CD14-positive monocyte (primary cell): ENCODE results near the gene ATRX. TPM values are rescaled to one million over a fixed set of nuclear protein-coding genes. Genes with fewer than 3 reads are reported as not detected.

Experiments used
- DNase-seq, 3 donors: peaks; one replicate each; pipeline ENCODE4 v3.0.0-alpha.2; 2011 to 2022
- H2AFZ ChIP-seq: 2 replicates; pipeline ENCODE4 v1.6.0; 2012; ENCODE audit warnings: mild to moderate bottlenecking, low read depth, low read length, inconsistent platforms; ENCODE audit not compliant: insufficient read depth, poor library complexity, severe bottlenecking
- H3K27ac ChIP-seq, 2 donors: 1 replicate in 1 of 2; 2 replicates in 1 of 2; pipeline ENCODE4 v1.5.1; 2012 to 2013; ENCODE audit warnings: low read length in 2 of 2, control low read depth in 1 of 2, inconsistent platforms in 1 of 2, low read depth in 1 of 2, mild to moderate bottlenecking in 1 of 2
- H3K27me3 ChIP-seq, 2 donors: one replicate each; pipeline versions ENCODE4 v1.6.0 to v1.6.1; 2011 to 2013; ENCODE audit warnings: low read length in 2 of 2; ENCODE audit not compliant: control insufficient read depth in 2 of 2, insufficient read depth in 2 of 2
- H3K36me3 ChIP-seq, 2 donors: replicated peaks in 1 of 2; 1 replicate in 1 of 2; 2 replicates in 1 of 2; pipeline versions ENCODE4 v1.5.1 to v1.6.1; 2012 to 2013; ENCODE audit warnings: low read length in 2 of 2, control low read depth in 1 of 2, inconsistent platforms in 1 of 2, mild to moderate bottlenecking in 1 of 2; ENCODE audit not compliant: insufficient read depth in 2 of 2, control insufficient read depth in 1 of 2
- H3K4me1 ChIP-seq, 2 donors: 1 replicate in 1 of 2; 2 replicates in 1 of 2; pipeline versions ENCODE4 v1.5.1 to v1.6.1; 2012 to 2013; ENCODE audit warnings: low read length in 2 of 2, control low read depth in 1 of 2, inconsistent platforms in 1 of 2, mild to moderate bottlenecking in 1 of 2, moderate library complexity in 1 of 2; ENCODE audit not compliant: insufficient read depth in 2 of 2, control insufficient read depth in 1 of 2
- H3K4me2 ChIP-seq: replicated peaks from 2 replicates; pipeline ENCODE3; 2012; ENCODE audit warnings: low read length, moderate library complexity, mild to moderate bottlenecking; ENCODE audit not compliant: poor library complexity, severe bottlenecking; ENCODE audit errors: extremely low read depth
- H3K4me3 ChIP-seq, 3 experiments: fragments of 200-600 bp in 1 of 3; sonication (generic) in 1 of 3; replicated peaks in 1 of 3; 1 replicate in 2 of 3; 2 replicates in 1 of 3; pipeline ENCODE4 v1.5.1; 2011 to 2013; ENCODE audit warnings: low read length in 3 of 3, mild to moderate bottlenecking in 3 of 3, control low read depth in 2 of 3, low read depth in 2 of 3, inconsistent platforms in 1 of 3, moderate library complexity in 1 of 3
- H3K79me2 ChIP-seq: 2 replicates; pipeline ENCODE4 v1.6.0; 2012; ENCODE audit warnings: mild to moderate bottlenecking, control low read depth, inconsistent platforms, low read length, moderate library complexity; ENCODE audit not compliant: insufficient read depth
- H3K9ac ChIP-seq: 2 replicates; pipeline ENCODE4 v1.6.0; 2017; ENCODE audit warnings: low read length, mild to moderate bottlenecking; ENCODE audit not compliant: insufficient read depth, poor library complexity, severe bottlenecking
- H3K9me3 ChIP-seq, 2 donors: replicated peaks in 1 of 2; 1 replicate in 1 of 2; 2 replicates in 1 of 2; pipeline versions ENCODE4 v1.5.1 to v1.6.1; 2012 to 2013; ENCODE audit warnings: low read length in 2 of 2, control low read depth in 1 of 2; ENCODE audit not compliant: control insufficient read depth in 1 of 2, insufficient read depth in 1 of 2
- H4K20me1 ChIP-seq: 2 replicates; pipeline ENCODE4 v1.6.0; 2012; ENCODE audit warnings: mild to moderate bottlenecking, low read length, control low read depth, moderate library complexity; ENCODE audit not compliant: insufficient read depth
- H3K27ac Mint-ChIP-seq, 7 donors: one replicate each; pipeline ENCODE4 v1.8.0; 2020; ENCODE audit warnings: mild to moderate bottlenecking in 7 of 7, mixed read lengths in 7 of 7, moderate library complexity in 6 of 7, inconsistent platforms in 2 of 7
- H3K27me3 Mint-ChIP-seq, 3 donors: one replicate each; pipeline ENCODE4 v1.8.0; 2021 to 2022; ENCODE audit warnings: low read depth in 3 of 3, mild to moderate bottlenecking in 3 of 3, mixed read lengths in 3 of 3, moderate library complexity in 3 of 3, inconsistent platforms in 1 of 3
- H3K36me3 Mint-ChIP-seq, 2 donors: one replicate each; pipeline ENCODE4 v1.8.0; 2020; ENCODE audit warnings: mixed read lengths in 2 of 2, inconsistent platforms in 1 of 2, mild to moderate bottlenecking in 1 of 2
- H3K4me1 Mint-ChIP-seq: one replicate; pipeline ENCODE4 v1.8.0; 2020; ENCODE audit warnings: mild to moderate bottlenecking, mixed read lengths
- H3K4me3 Mint-ChIP-seq, 2 donors: one replicate each; pipeline ENCODE4 v1.8.0; 2020; ENCODE audit warnings: mild to moderate bottlenecking in 2 of 2, mixed read lengths in 2 of 2, moderate library complexity in 1 of 2
- H3K9me3 Mint-ChIP-seq, 7 donors: one replicate each; pipeline ENCODE4 v1.8.0; 2020 to 2022; ENCODE audit warnings: mixed read lengths in 7 of 7, mild to moderate bottlenecking in 6 of 7, moderate library complexity in 6 of 7, inconsistent platforms in 2 of 7
- WGBS: methylation state at CpG from one replicate; pipeline ENCODE4 v1.1.5; 2013; ENCODE audit warnings: missing lambda C conversion rate; ENCODE audit not compliant: insufficient coverage; 5-methylcytosine and 5-hydroxymethylcytosine counted together
- intact Hi-C, 2 donors: fragments of 100-400 bp; cut with micrococcal nuclease; formaldehyde crosslinking; loops; one replicate each; pipeline versions ENCODE4 v1.15.0 to v1.15.1; 2023
- polyA plus RNA-seq, 3 donors: library from polyadenylated mRNA; depleted of rRNA in 1 of 3; unstranded in 2 of 3; stranded (reverse) in 1 of 3; fragments of 300-500 nt in 2 of 3; fragments of >200 nt in 1 of 3; fragmentation: Illumina TruSeq in 2 of 3; gene quantifications; 1 replicate in 2 of 3; 2 replicates in 1 of 3; pipeline ENCODE4 v1.2.3, GENCODE V29; 2012 to 2021
- TF ChIP-seq, protein P1 (sequence below): fragments of 200-600 bp; IDR thresholded peaks from one replicate; pipeline ENCODE4 v1.8.0; 2022; ENCODE audit warnings: antibody characterized with exemption, mild to moderate bottlenecking

ATRX gene
- polyA plus RNA-seq, 3 donors: 8.6 to 18.3 (median 17.3) TPM

DNA sequence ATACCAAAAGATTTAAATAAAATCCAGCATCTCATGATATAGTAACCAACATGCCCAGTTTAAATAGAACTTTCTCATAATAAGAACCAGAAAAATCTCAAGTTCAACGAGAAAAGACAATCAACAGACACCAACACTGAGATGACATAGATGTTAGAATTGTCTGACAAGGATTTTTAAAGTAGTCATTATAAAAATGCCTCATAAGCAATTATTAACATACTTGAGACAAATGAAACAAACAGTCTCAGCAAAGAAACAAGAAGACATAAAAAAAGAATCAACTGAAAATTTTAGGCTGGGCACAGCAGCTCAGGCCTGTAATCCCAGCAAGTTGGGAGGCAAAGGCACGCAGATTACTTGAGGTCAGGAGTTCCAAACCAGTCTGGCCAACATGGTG lies 220.7 kb downstream of the ATRX start:
- no peaks in the 10 kb centered on the region for H3K79me2 ChIP-seq
- H3K27ac ChIP-seq: no peak overlapping the region
- Mint-ChIP-seq H3K4me3 (no peak overlapping the region), H3K27me3 (peaks cover 0 to 1% (median 0%) of the 10 kb centered on the region in 3 donors), H3K4me1 (no peaks in the 10 kb centered on the region), H3K9me3 (peaks cover 0 to 9% (median 6%) of the 10 kb centered on the region in 7 donors), H3K36me3 (peaks cover 9 to 25% of the 10 kb centered on the region in 2 donors), H3K27ac (peak overlapping the region in 1 of 7 donors; percentile 46)
- peaks cover 0 to 3% of the 10 kb centered on the region in 2 donors for H3K9me3 ChIP-seq
- no peaks in the 10 kb centered on the region for H3K27me3 ChIP-seq
- TF ChIP-seq, protein P1, sequence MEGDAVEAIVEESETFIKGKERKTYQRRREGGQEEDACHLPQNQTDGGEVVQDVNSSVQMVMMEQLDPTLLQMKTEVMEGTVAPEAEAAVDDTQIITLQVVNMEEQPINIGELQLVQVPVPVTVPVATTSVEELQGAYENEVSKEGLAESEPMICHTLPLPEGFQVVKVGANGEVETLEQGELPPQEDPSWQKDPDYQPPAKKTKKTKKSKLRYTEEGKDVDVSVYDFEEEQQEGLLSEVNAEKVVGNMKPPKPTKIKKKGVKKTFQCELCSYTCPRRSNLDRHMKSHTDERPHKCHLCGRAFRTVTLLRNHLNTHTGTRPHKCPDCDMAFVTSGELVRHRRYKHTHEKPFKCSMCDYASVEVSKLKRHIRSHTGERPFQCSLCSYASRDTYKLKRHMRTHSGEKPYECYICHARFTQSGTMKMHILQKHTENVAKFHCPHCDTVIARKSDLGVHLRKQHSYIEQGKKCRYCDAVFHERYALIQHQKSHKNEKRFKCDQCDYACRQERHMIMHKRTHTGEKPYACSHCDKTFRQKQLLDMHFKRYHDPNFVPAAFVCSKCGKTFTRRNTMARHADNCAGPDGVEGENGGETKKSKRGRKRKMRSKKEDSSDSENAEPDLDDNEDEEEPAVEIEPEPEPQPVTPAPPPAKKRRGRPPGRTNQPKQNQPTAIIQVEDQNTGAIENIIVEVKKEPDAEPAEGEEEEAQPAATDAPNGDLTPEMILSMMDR: no peak
- H2AFZ ChIP-seq: no peak overlapping the region
- H4K20me1 ChIP-seq: no peaks in the 10 kb centered on the region
- 80% methylated on average over 1 of the region's 2 CpGs for WGBS
- no peaks in the 10 kb centered on the region for H3K4me1 ChIP-seq
- no peak overlapping the region for H3K9ac ChIP-seq
- no peak overlapping the region for H3K4me3 ChIP-seq
- DNase-seq: no peak
- peaks cover 5 to 16% of the 10 kb centered on the region in 2 donors for H3K36me3 ChIP-seq
- intact Hi-C loops: no loop called here
- no peak overlapping the region for H3K4me2 ChIP-seq

- Histone ChIP-seq H2AFZ (no peak overlapping the region), H4K20me1 (no peaks in the 10 kb centered on the region), H3K4me2 (no peak overlapping the region), H3K4me1 (no peaks in the 10 kb centered on the region), H3K27ac (no peak overlapping the region), H3K4me3 (no peak overlapping the region), H3K79me2 (no peaks in the 10 kb centered on the region), H3K9me3 (peaks cover 0 to 3% of the 10 kb centered on the region in 2 donors), H3K9ac (no peak overlapping the region), H3K36me3 (peaks cover 5 to 16% of the 10 kb centered on the region in 2 donors), H3K27me3 (no peaks in the 10 kb centered on the region)
- TF ChIP-seq, protein P1: no peak
- Mint-ChIP-seq H3K27me3 (no peaks in the 10 kb centered on the region), H3K36me3 (peaks cover 9 to 23% of the 10 kb centered on the region in 2 donors), H3K27ac (peak overlapping the region in 2 of 7 donors; percentile 26 to 47), H3K4me3 (no peak overlapping the region), H3K4me1 (no peaks in the 10 kb centered on the region), H3K9me3 (peaks cover 0 to 9% (median 6%) of the 10 kb centered on the region in 7 donors)
- intact Hi-C loops: no loop called here
- no CpG with 5 or more reads among the region's 1 CpG for WGBS
- DNase-seq: no peak
These were observed 221.2 kb downstream of the ATRX start for GRCh38 chrX:77564823-77565222.
